Activated T-helper 1 cell treated with anti-CD3 and anti-CD28 coated beads, Interleukin-12 subunit alpha, Interleukin-12 subunit beta, Interleukin-2, Interleukin-4 antibody, amounts not matched to agents 30 ng/mL and 10 ng/mL and 1 ng/mL, durations not matched to agents 14 hours and 24 hours and 36 hours (primary cell): ENCODE measurements around the gene PTAFR. TPM values are rescaled to one million over a fixed set of nuclear protein-coding genes. Genes with fewer than 3 reads are reported as not detected.
"Not testable (repeated sequence)": the region's sequence is repeated elsewhere in the genome, so short reads cannot be mapped to it uniquely, and the experiment has no call there.

Experiments
- DNase-seq: peaks from one replicate; pipeline ENCODE4 v3.0.0; 2021; ENCODE audit warnings: low spot score
- H3K27ac Mint-ChIP-seq: one replicate; pipeline ENCODE4 v1.8.0; 2021; ENCODE audit warnings: mild to moderate bottlenecking, mixed read lengths
- H3K27me3 Mint-ChIP-seq: one replicate; pipeline ENCODE4 v1.8.0; 2022; ENCODE audit warnings: mild to moderate bottlenecking, moderate library complexity, mixed read lengths; ENCODE audit not compliant: insufficient read depth
- H3K36me3 Mint-ChIP-seq: one replicate; pipeline ENCODE4 v1.8.0; 2021; ENCODE audit warnings: low read depth, mixed read lengths
- H3K4me1 Mint-ChIP-seq: one replicate; pipeline ENCODE4 v1.8.0; 2021; ENCODE audit warnings: low read depth, mixed read lengths
- H3K4me3 Mint-ChIP-seq: one replicate; pipeline ENCODE4 v1.8.0; 2021; ENCODE audit warnings: mild to moderate bottlenecking, moderate library complexity, mixed read lengths
- H3K9me3 Mint-ChIP-seq: one replicate; pipeline ENCODE4 v1.8.0; 2021; ENCODE audit warnings: mixed read lengths
- intact Hi-C: fragments of 100-400 bp; cut with micrococcal nuclease; formaldehyde crosslinking; loops from one replicate; pipeline ENCODE4 v1.15.1; 2024
- total RNA-seq: library from RNA; stranded (reverse); gene quantifications from 2 replicates; pipeline ENCODE4 v1.2.3, GENCODE V29; 2022

The PTAFR gene
- total RNA-seq, 1 donor from 2014 or later: 0.62 TPM

DNA sequence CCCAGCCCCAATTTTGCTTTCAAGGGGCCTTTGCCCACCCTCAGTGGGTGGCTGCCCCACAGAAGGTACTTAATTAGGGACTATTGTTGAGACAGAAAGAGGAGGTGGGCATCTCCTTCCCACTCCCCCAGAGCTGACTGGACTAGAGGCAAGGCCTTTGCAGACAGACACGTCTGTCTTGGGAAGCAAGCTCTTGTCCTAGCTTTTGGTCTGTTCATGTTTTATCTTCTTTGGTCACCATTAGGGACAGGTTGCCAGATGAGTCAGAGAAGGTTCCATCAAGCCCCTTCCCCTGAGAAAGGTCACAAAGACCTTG lies 27.7 kb downstream of the PTAFR start:
- peaks cover 29% of the 10 kb centered on the region for H3K27me3 Mint-ChIP-seq
- no peak overlapping the region for H3K4me3 Mint-ChIP-seq
- no peak for DNase-seq
- H3K9me3 Mint-ChIP-seq: no peaks in the 10 kb centered on the region
- H3K27ac Mint-ChIP-seq: no peak overlapping the region
- intact Hi-C loops: no loop called here
- peaks cover 19% of the 10 kb centered on the region for H3K4me1 Mint-ChIP-seq
- H3K36me3 Mint-ChIP-seq: peaks cover 1% of the 10 kb centered on the region

DNA sequence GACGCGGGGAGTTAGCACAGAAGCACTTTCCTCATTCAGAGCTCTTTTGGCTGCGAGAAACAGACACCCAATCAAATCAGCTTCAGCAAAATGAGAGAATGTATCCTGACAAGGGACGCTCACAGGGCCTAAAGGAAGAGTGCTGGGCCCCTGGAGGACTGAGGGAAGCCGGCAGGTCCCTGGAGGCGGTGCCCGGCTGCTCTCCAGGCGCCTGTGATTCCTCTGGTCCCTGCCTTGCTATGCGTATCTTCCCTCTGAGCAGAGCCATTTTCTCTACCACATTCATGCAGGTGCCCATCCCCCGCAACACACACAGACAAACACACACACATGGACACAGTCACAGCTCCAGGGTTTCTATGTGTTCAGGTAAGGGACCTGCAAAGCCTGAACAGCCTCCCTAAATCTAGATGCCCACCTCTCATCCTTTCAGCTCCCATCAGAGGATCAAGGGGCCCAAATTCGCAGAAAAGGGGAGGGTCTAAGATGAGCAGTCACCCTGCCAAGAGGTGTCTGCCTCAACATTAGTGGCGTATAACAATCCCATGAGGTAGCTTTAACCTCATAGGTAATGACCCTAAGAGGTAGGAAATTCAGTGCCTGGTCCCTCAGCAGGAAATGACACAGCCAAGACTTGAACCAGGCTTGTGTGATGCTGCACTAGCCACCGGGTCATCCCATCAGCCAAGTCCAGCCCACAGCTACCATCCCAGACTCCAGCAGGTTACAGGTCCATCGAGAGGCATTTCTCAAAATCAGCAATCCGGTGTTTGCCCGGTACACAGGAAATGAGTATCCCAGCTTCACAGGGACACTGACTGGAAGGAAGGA lies 29.0 kb downstream of the PTAFR start:
- H3K4me3 Mint-ChIP-seq: no peak overlapping the region
- peaks cover 24% of the 10 kb centered on the region for H3K27me3 Mint-ChIP-seq
- peaks cover 26% of the 10 kb centered on the region for H3K4me1 Mint-ChIP-seq
- H3K9me3 Mint-ChIP-seq: no peaks in the 10 kb centered on the region
- intact Hi-C loops: no loop called here
- no peaks in the 10 kb centered on the region for H3K36me3 Mint-ChIP-seq
- DNase-seq: no peak
- H3K27ac Mint-ChIP-seq: no peak overlapping the region

- Mint-ChIP-seq H3K27ac (no peak overlapping the region), H3K4me1 (peaks cover 26% of the 10 kb centered on the region), H3K27me3 (peaks cover 31% of the 10 kb centered on the region), H3K4me3 (no peak overlapping the region), H3K9me3 (no peaks in the 10 kb centered on the region), H3K36me3 (no peaks in the 10 kb centered on the region)
- no peak for DNase-seq
- intact Hi-C loops: loop anchor here (2.0 kb wide), 1 partner anchor 57 kb away; the partner anchor contains the start of gene EYA3
Measured at GRCh38 chr1:28145728-28146127, 30.8 kb downstream of the PTAFR start.

- intact Hi-C loops: loop anchor here (1.0 to 5.0 kb wide), 5 partner anchors 25 to 56 kb away; partner anchors contain the start of gene EYA3
- peaks cover 26% of the 10 kb centered on the region for H3K4me1 Mint-ChIP-seq
- DNase-seq: peak; percentile 30
- H3K4me3 Mint-ChIP-seq: no peak overlapping the region
- peaks cover 36% of the 10 kb centered on the region for H3K27me3 Mint-ChIP-seq
- no peaks in the 10 kb centered on the region for H3K9me3 Mint-ChIP-seq
- H3K27ac Mint-ChIP-seq: no peak overlapping the region
- H3K36me3 Mint-ChIP-seq: no peaks in the 10 kb centered on the region
Measured at GRCh38 chr1:28144203-28145135, 32.0 kb downstream of the PTAFR start.

DNA sequence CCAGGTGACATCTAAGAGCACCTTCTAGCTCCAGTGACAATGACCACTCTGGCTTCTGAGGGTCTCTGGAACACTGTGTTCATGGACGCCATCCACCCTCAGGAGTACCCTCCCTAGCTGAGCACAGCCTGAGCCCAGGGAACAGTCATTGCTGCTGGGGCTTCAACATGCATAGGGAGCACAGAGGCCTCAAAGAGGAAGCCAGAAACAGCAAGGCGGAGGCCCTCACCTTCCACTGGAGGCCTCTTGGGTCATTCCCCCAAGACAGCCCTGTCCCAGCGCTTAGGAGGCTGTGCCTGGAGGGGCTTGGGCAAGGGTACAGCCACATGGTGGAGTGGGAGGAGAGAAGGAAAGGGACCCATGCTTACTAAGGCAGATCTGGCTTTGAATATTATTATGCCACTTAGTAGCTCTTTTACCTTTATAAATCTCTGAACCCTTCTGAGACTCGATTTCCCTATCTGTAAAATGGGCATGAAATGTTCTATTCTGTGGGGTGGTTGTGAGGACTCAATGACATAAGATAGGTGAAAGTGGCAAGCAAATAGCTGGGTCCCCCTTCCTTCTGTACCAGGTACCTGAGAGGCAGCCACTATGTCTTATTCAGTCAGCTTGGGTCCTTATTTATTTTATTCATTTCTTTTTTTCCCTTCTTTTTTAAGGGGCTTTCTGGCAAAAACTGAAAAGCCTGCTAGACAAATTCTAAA lies 32.8 kb downstream of the PTAFR start:
- no peak overlapping the region for H3K27ac Mint-ChIP-seq
- no peaks in the 10 kb centered on the region for H3K36me3 Mint-ChIP-seq
- intact Hi-C loops: loop anchor here (1.0 to 5.0 kb wide), 5 partner anchors 26 to 57 kb away; partner anchors contain the start of gene EYA3
- H3K9me3 Mint-ChIP-seq: no peaks in the 10 kb centered on the region
- no peak overlapping the region for H3K4me3 Mint-ChIP-seq
- H3K27me3 Mint-ChIP-seq: peaks cover 36% of the 10 kb centered on the region
- no peak for DNase-seq
- H3K4me1 Mint-ChIP-seq: peaks cover 26% of the 10 kb centered on the region

DNA sequence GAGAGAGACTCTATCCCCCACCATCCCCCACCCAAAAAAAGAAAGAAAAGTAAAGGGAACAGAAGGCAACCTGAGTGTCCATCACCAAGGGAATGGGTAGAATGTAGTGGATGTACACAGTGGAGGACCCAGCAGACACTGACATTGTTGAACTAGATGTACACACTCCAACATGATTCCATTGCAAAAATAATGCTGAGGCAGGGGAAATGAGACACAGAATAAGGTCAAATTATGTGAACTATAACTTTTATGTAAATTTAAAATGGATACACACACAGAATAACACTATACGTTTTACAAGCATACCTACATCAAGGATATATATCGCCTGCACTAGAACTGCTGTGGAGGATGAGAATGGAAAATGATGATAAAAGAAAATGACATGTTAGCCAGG lies 34.8 kb downstream of the PTAFR start:
- DNase-seq: no peak
- Mint-ChIP-seq H3K4me1 (peaks cover 20% of the 10 kb centered on the region), H3K36me3 (no peaks in the 10 kb centered on the region), H3K4me3 (no peak overlapping the region), H3K27ac (no peak overlapping the region), H3K27me3 (peaks cover 42% of the 10 kb centered on the region), H3K9me3 (no peaks in the 10 kb centered on the region)
- intact Hi-C loops: loop anchor here (5.0 kb wide), 1 partner anchor 41 kb away; no protein-coding TSS in a partner anchor

GRCh38 chr1:28139866-28140265 lies 36.6 kb downstream of the PTAFR start:
- not testable (repeated sequence) for H3K9me3 Mint-ChIP-seq

GRCh38 chr1:28139025-28139712 lies 37.3 kb downstream of the PTAFR start:
- intact Hi-C loops: no loop called here
- H3K27ac Mint-ChIP-seq: no peak overlapping the region
- H3K4me3 Mint-ChIP-seq: no peak overlapping the region
- H3K36me3 Mint-ChIP-seq: no peaks in the 10 kb centered on the region
- DNase-seq: no peak
- peaks cover 10% of the 10 kb centered on the region for H3K4me1 Mint-ChIP-seq
- H3K27me3 Mint-ChIP-seq: peaks cover 59% of the 10 kb centered on the region
- no peaks in the 10 kb centered on the region for H3K9me3 Mint-ChIP-seq

More at GRCh38 chr1:28139866-28140265, 36.6 kb downstream of the PTAFR start:
- Mint-ChIP-seq H3K4me1 (peaks cover 17% of the 10 kb centered on the region), H3K27me3 (peaks cover 56% of the 10 kb centered on the region)
- not testable (repeated sequence) for H3K4me3 Mint-ChIP-seq, DNase-seq, H3K36me3 Mint-ChIP-seq, H3K27ac Mint-ChIP-seq
- intact Hi-C loops: loop anchor here (5.0 kb wide), 1 partner anchor 42 kb away; no protein-coding TSS in a partner anchor

- peaks cover 6% of the 10 kb centered on the region for H3K9me3 Mint-ChIP-seq
- no peak overlapping the region for H3K27ac Mint-ChIP-seq
- H3K27me3 Mint-ChIP-seq: peaks cover 64% of the 10 kb centered on the region
- no peaks in the 10 kb centered on the region for H3K4me1 Mint-ChIP-seq
- H3K4me3 Mint-ChIP-seq: no peak overlapping the region
- H3K36me3 Mint-ChIP-seq: peaks cover 2% of the 10 kb centered on the region
- no peak for DNase-seq
- intact Hi-C loops: no loop called here
Measured at GRCh38 chr1:28136922-28137613, 39.4 kb downstream of the PTAFR start.

GRCh38 chr1:28136169-28136921 lies 40.1 kb downstream of the PTAFR start:
- intact Hi-C loops: no loop called here
- H3K27me3 Mint-ChIP-seq: peaks cover 58% of the 10 kb centered on the region
- DNase-seq: no peak
- no peak overlapping the region for H3K4me3 Mint-ChIP-seq
- H3K27ac Mint-ChIP-seq: no peak overlapping the region
- H3K4me1 Mint-ChIP-seq: no peaks in the 10 kb centered on the region
- peaks cover 6% of the 10 kb centered on the region for H3K9me3 Mint-ChIP-seq
- peaks cover 2% of the 10 kb centered on the region for H3K36me3 Mint-ChIP-seq
